Liver (tissue), 9 donors: ENCODE results near the gene EIF4E3. TPM values are rescaled to one million over a fixed set of nuclear protein-coding genes. Genes with fewer than 3 reads are reported as not detected.

ENCODE experiments used
- DNase-seq: peaks from one replicate; pipeline ENCODE4 v3.0.0-alpha.2; 2017; ENCODE audit warnings: low spot score
- H3K27ac ChIP-seq, 2 donors: one replicate each; pipeline ENCODE4 v1.7.0; 2013; ENCODE audit warnings: inconsistent platforms in 2 of 2, low read length in 2 of 2, control low read depth in 1 of 2, low read depth in 1 of 2, mild to moderate bottlenecking in 1 of 2
- H3K27me3 ChIP-seq, 4 donors: one replicate each; pipeline versions ENCODE4 v1.6.1 to v1.7.0; 2013; ENCODE audit warnings: low read length in 3 of 4, inconsistent platforms in 1 of 4, mild to moderate bottlenecking in 1 of 4, moderate library complexity in 1 of 4; ENCODE audit not compliant: control insufficient read depth in 4 of 4, insufficient read depth in 4 of 4
- H3K36me3 ChIP-seq, 4 donors: one replicate each; pipeline versions ENCODE4 v1.6.1 to v1.7.0; 2013; ENCODE audit warnings: low read length in 3 of 4, mild to moderate bottlenecking in 3 of 4, low read depth in 1 of 4, moderate library complexity in 1 of 4; ENCODE audit not compliant: control insufficient read depth in 4 of 4, insufficient read depth in 3 of 4
- H3K4me1 ChIP-seq, 4 donors: one replicate each; pipeline versions ENCODE4 v1.6.1 to v1.7.0; 2013; ENCODE audit warnings: low read length in 3 of 4, mild to moderate bottlenecking in 3 of 4, moderate library complexity in 1 of 4; ENCODE audit not compliant: control insufficient read depth in 4 of 4, insufficient read depth in 4 of 4
- H3K4me3 ChIP-seq, 3 donors: one replicate each; pipeline versions ENCODE4 v1.6.1 to v1.7.0; 2013; ENCODE audit warnings: low read length in 3 of 3, control low read depth in 1 of 3, low read depth in 1 of 3, mild to moderate bottlenecking in 1 of 3
- H3K9ac ChIP-seq, 2 donors: one replicate each; pipeline ENCODE4 v1.7.0; 2013; ENCODE audit warnings: low read length in 2 of 2, mild to moderate bottlenecking in 2 of 2, moderate library complexity in 2 of 2, control low read depth in 1 of 2, low read depth in 1 of 2
- H3K9me3 ChIP-seq, 4 donors: one replicate each; pipeline versions ENCODE4 v1.6.1 to v1.7.0; 2013; ENCODE audit warnings: low read length in 3 of 4; ENCODE audit not compliant: control insufficient read depth in 4 of 4
- ATF3 ChIP-seq: IDR thresholded peaks from 2 replicates; pipeline ENCODE4 v1.6.1; 2016; ENCODE audit warnings: antibody characterized with exemption
- CTCF ChIP-seq: fragments of 150-350 bp; IDR thresholded peaks from 2 replicates; pipeline ENCODE4 v1.5.1; 2017; ENCODE audit warnings: improper control_type of control experiment, low read depth, low read length; ENCODE audit not compliant: missing input control
- EGR1 ChIP-seq, 2 donors: IDR thresholded peaks; 2 replicates each; pipeline ENCODE4 v1.6.1; 2016 to 2018; ENCODE audit warnings: antibody characterized with exemption in 2 of 2, low read depth in 2 of 2
- FOXA2 ChIP-seq: IDR thresholded peaks from 2 replicates; pipeline ENCODE4 v1.6.1; 2016; ENCODE audit warnings: antibody characterized with exemption
- GABPA ChIP-seq, 2 donors: IDR thresholded peaks in 1 of 2; conservative IDR thresholded peaks in 1 of 2; 2 replicates each; pipeline ENCODE4 v1.6.1; 2016; ENCODE audit warnings: antibody characterized with exemption in 2 of 2, mild to moderate bottlenecking in 1 of 2, moderate library complexity in 1 of 2
- HNF4A ChIP-seq, 2 donors: conservative IDR thresholded peaks; 2 replicates each; pipeline ENCODE4 v1.6.1; 2016; ENCODE audit warnings: antibody characterized with exemption in 2 of 2, mild to moderate bottlenecking in 2 of 2
- HNF4G ChIP-seq: IDR thresholded peaks from 2 replicates; pipeline ENCODE4 v1.6.1; 2016; ENCODE audit warnings: antibody characterized with exemption
- JUND ChIP-seq, 2 donors: IDR thresholded peaks; 2 replicates each; pipeline ENCODE4 v1.6.1; 2016; ENCODE audit warnings: antibody characterized with exemption in 2 of 2
- MAX ChIP-seq: IDR thresholded peaks from 2 replicates; pipeline ENCODE4 v1.6.1; 2016; ENCODE audit warnings: antibody characterized with exemption
- NR2F2 ChIP-seq: IDR thresholded peaks from 2 replicates; pipeline ENCODE4 v1.6.1; 2016; ENCODE audit warnings: antibody characterized with exemption
- RAD21 ChIP-seq, 2 donors: IDR thresholded peaks; 2 replicates each; pipeline ENCODE4 v1.6.1; 2016; ENCODE audit warnings: antibody characterized with exemption in 2 of 2, mild to moderate bottlenecking in 2 of 2
- RXRA ChIP-seq, 2 donors: IDR thresholded peaks; 2 replicates each; pipeline ENCODE4 v1.6.1; 2017 to 2018; ENCODE audit warnings: antibody characterized with exemption in 2 of 2, mild to moderate bottlenecking in 1 of 2
- SP1 ChIP-seq: IDR thresholded peaks from 2 replicates; pipeline ENCODE4 v1.6.1; 2018; ENCODE audit warnings: antibody characterized with exemption, mild to moderate bottlenecking
- TAF1 ChIP-seq: conservative IDR thresholded peaks from 2 replicates; pipeline ENCODE4 v1.6.1; 2016; ENCODE audit warnings: antibody characterized with exemption, mild to moderate bottlenecking
- YY1 ChIP-seq: IDR thresholded peaks from 2 replicates; pipeline ENCODE4 v1.6.1; 2016; ENCODE audit warnings: antibody characterized with exemption, mild to moderate bottlenecking
- ZBTB33 ChIP-seq: IDR thresholded peaks from 2 replicates; pipeline ENCODE4 v1.6.1; 2016; ENCODE audit warnings: antibody characterized with exemption
- WGBS: extraction: QIAGEN DNeasy Blood & Tissue Kit; methylation state at CpG from one replicate; pipeline ENCODE4 v1.1.7; 2013; 5-methylcytosine and 5-hydroxymethylcytosine counted together
- polyA plus RNA-seq, 2 donors: library from polyadenylated mRNA; stranded (reverse) in 1 of 2; unstranded in 1 of 2; fragments of 200-250 nt in 1 of 2; fragments of >200 nt in 1 of 2; fragmentation: Nextera tagmentation in 1 of 2; extraction: Ambion mirVana in 1 of 2; gene quantifications; one replicate each; pipeline versions ENCODE4 v1.2.1 to v1.2.3, GENCODE V29; 2013 to 2015
- total RNA-seq, 2 donors: library from RNA; depleted of rRNA; stranded (reverse); fragments of >200 nt; gene quantifications; one replicate each; pipeline ENCODE4 v1.2.3, GENCODE V29; 2014
- TF ChIP-seq, protein P1 (sequence below): IDR thresholded peaks from 2 replicates; pipeline ENCODE4 v1.6.1; 2016; ENCODE audit warnings: antibody characterized with exemption, mild to moderate bottlenecking
- donor health status: healthy.
- donor health status: healthy.
- donor health status: healthy.
- donor health status: healthy.
- donor health status: healthy.

Gene EIF4E3
- total and polyA plus RNA-seq, 4 donors = 1.1 to 4.0 (median 2.6) TPM

DNA sequence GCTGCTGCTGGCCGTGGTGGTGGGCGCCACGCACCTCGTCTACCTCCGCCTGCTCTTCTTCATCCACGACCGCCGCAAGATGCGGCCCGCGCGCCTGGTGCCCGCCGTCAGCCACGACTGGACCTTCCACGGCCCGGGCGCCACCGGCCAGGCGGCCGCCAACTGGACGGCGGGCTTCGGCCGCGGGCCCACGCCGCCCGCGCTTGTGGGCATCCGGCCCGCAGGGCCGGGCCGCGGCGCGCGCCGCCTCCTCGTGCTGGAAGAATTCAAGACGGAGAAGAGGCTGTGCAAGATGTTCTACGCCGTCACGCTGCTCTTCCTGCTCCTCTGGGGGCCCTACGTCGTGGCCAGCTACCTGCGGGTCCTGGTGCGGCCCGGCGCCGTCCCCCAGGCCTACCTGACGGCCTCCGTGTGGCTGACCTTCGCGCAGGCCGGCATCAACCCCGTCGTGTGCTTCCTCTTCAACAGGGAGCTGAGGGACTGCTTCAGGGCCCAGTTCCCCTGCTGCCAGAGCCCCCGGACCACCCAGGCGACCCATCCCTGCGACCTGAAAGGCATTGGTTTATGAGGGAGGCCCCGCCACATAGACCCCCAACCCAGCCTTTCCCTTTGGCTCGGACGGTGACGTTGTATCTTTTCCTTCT lies 29.5 kb upstream of the EIF4E3 start:
- no peak for TF ChIP-seq MAX
- no peak for TF ChIP-seq SP1
- no peak for TF ChIP-seq YY1
- no peak for TF ChIP-seq NR2F2
- TF ChIP-seq TAF1 = no peak
- no peak for TF ChIP-seq EGR1 (IDR thresholded peaks at IDR 0.05; ENCODE audit: low read depth in 2 of 2)
- no peak for TF ChIP-seq RXRA (IDR thresholded peaks at IDR 0.05)
- TF ChIP-seq GABPA (IDR thresholded peaks at IDR 0.05 in 1 of 2, conservative IDR thresholded peaks at IDR 0.05 in 1 of 2) = no peak
- TF ChIP-seq ZBTB33 = no peak
- TF ChIP-seq HNF4G = no peak
- TF ChIP-seq JUND (IDR thresholded peaks at IDR 0.05) = no peak
- TF ChIP-seq FOXA2 = no peak
- TF ChIP-seq, protein P1, sequence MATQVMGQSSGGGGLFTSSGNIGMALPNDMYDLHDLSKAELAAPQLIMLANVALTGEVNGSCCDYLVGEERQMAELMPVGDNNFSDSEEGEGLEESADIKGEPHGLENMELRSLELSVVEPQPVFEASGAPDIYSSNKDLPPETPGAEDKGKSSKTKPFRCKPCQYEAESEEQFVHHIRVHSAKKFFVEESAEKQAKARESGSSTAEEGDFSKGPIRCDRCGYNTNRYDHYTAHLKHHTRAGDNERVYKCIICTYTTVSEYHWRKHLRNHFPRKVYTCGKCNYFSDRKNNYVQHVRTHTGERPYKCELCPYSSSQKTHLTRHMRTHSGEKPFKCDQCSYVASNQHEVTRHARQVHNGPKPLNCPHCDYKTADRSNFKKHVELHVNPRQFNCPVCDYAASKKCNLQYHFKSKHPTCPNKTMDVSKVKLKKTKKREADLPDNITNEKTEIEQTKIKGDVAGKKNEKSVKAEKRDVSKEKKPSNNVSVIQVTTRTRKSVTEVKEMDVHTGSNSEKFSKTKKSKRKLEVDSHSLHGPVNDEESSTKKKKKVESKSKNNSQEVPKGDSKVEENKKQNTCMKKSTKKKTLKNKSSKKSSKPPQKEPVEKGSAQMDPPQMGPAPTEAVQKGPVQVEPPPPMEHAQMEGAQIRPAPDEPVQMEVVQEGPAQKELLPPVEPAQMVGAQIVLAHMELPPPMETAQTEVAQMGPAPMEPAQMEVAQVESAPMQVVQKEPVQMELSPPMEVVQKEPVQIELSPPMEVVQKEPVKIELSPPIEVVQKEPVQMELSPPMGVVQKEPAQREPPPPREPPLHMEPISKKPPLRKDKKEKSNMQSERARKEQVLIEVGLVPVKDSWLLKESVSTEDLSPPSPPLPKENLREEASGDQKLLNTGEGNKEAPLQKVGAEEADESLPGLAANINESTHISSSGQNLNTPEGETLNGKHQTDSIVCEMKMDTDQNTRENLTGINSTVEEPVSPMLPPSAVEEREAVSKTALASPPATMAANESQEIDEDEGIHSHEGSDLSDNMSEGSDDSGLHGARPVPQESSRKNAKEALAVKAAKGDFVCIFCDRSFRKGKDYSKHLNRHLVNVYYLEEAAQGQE = no peak
- no peak for TF ChIP-seq ATF3
- TF ChIP-seq HNF4A (conservative IDR thresholded peaks at IDR 0.05) = no peak
- no peak for TF ChIP-seq RAD21 (IDR thresholded peaks at IDR 0.05)
- no peak for TF ChIP-seq CTCF
- Histone ChIP-seq H3K9ac (no peak overlapping the region), H3K4me1 (peaks cover 4 to 14% (median 9%) of the 10 kb centered on the region in 4 donors), H3K36me3 (no peaks in the 10 kb centered on the region), H3K27ac (no peak overlapping the region), H3K9me3 (no peaks in the 10 kb centered on the region), H3K27me3 (peaks cover 0 to 21% (median 2%) of the 10 kb centered on the region in 4 donors), H3K4me3 (peak overlapping the region in 1 of 3 donors; percentile 70)
- DNase-seq = no peak
- 12% methylated on average over 65 of the region's 65 CpGs for WGBS
